CD4-positive, alpha-beta T cell treated with Interleukin-4 for 4 hours (primary cell): ENCODE data around the gene PCDH7.

Experiments used
- DNase-seq: peaks from one replicate; pipeline ENCODE4 v3.0.0-alpha.2; 2020

Gene PCDH7

GRCh38 chr4:30720021-30720660 lies at the start of gene PCDH7:
Gene PCDH7, plus strand, starts transcription at chr4:30720369. Its CDS starts 1,054 bp downstream, at chr4:30721423.
- DNase-seq = no peak

GRCh38 chr4:30671926-30672448 lies 48.2 kb upstream of the PCDH7 start:
- no peak for DNase-seq

GRCh38 chr4:30696191-30696590 lies 24.0 kb upstream of the PCDH7 start:
- no peak for DNase-seq

GRCh38 chr4:30714408-30715031 lies 5.6 kb upstream of the PCDH7 start:
- no peak for DNase-seq

GRCh38 chr4:30716158-30716557 lies 4.0 kb upstream of the PCDH7 start:
- DNase-seq = no peak

- DNase-seq = no peak
Measured at GRCh38 chr4:30716681-30717207, 3.4 kb upstream of the PCDH7 start.

GRCh38 chr4:30717208-30718020 lies 2.8 kb upstream of the PCDH7 start:
- DNase-seq = no peak

- no peak for DNase-seq
Measured at GRCh38 chr4:30718021-30718542, 2.1 kb upstream of the PCDH7 start.

GRCh38 chr4:30718641-30719453 lies 1.3 kb upstream of the PCDH7 start:
- no peak for DNase-seq

GRCh38 chr4:30719454-30720020 lies 632 bp upstream of the PCDH7 start:
- no peak for DNase-seq

- no peak for DNase-seq
Measured at GRCh38 chr4:30720661-30721184, 554 bp downstream of the PCDH7 start.

- no peak for DNase-seq
Measured at GRCh38 chr4:30721185-30722091, 1.3 kb downstream of the PCDH7 start.

GRCh38 chr4:30722092-30722358 lies 1.9 kb downstream of the PCDH7 start:
- no peak for DNase-seq

- DNase-seq = no peak
Measured at GRCh38 chr4:30722359-30723200, 2.4 kb downstream of the PCDH7 start.

GRCh38 chr4:30723201-30723955 lies 3.2 kb downstream of the PCDH7 start:
- DNase-seq = no peak

- no peak for DNase-seq
Measured at GRCh38 chr4:30724247-30724646, 4.1 kb downstream of the PCDH7 start.

- no peak for DNase-seq
Measured at GRCh38 chr4:30725562-30725961, 5.4 kb downstream of the PCDH7 start.

- no peak for DNase-seq
Measured at GRCh38 chr4:30726090-30726675, 6.0 kb downstream of the PCDH7 start.

GRCh38 chr4:30727409-30727808 lies 7.2 kb downstream of the PCDH7 start:
- no peak for DNase-seq
